DOHH2 (cell line): Measurements from ENCODE around the gene LIN52.

Source experiments
- H3F3A ChIP-seq: fragments of 200-600 bp; sonication (generic), shearing (Covaris generic); 2 replicates; pipeline ENCODE4 v1.6.0; 2016; ENCODE audit warnings: antibody characterized with exemption, mild to moderate bottlenecking; ENCODE audit not compliant: control insufficient read depth, insufficient read depth
- H3K27ac ChIP-seq: fragments of 200-600 bp; sonication (generic); 2 replicates; pipeline ENCODE4 v1.5.1; 2014; ENCODE audit warnings: low read depth, mild to moderate bottlenecking, low read length, moderate library complexity
- H3K27me3 ChIP-seq: fragments of 200-600 bp; sonication (generic); 2 replicates; pipeline ENCODE4 v1.6.1; 2014; ENCODE audit warnings: mild to moderate bottlenecking, low read length, mixed read lengths; ENCODE audit not compliant: control insufficient read depth
- H3K36me3 ChIP-seq: fragments of 200-600 bp; sonication (generic); 2 replicates; pipeline ENCODE4 v1.6.1; 2014; ENCODE audit warnings: mild to moderate bottlenecking, low read length, moderate library complexity, mixed read lengths; ENCODE audit not compliant: control insufficient read depth
- H3K4me1 ChIP-seq: fragments of 200-600 bp; sonication (generic); 2 replicates; pipeline ENCODE4 v1.6.1; 2014; ENCODE audit warnings: mild to moderate bottlenecking, low read length, mixed read lengths; ENCODE audit not compliant: control insufficient read depth
- H3K4me2 ChIP-seq: fragments of 200-600 bp; sonication (generic); 2 replicates; pipeline ENCODE4 v1.6.0; 2014; ENCODE audit warnings: mild to moderate bottlenecking, low read length, moderate library complexity
- H3K4me3 ChIP-seq: fragments of 200-600 bp; sonication (generic); 2 replicates; pipeline ENCODE4 v1.5.1; 2014; ENCODE audit warnings: mild to moderate bottlenecking, low read length, mixed read lengths
- H3K79me2 ChIP-seq: fragments of 200-600 bp; sonication (generic); 2 replicates; pipeline ENCODE4 v1.6.1; 2014; ENCODE audit warnings: mild to moderate bottlenecking, low read length, mixed read lengths; ENCODE audit not compliant: control insufficient read depth
- H3K9me2 ChIP-seq: fragments of 200-600 bp; sonication (generic); replicated peaks from 2 replicates; pipeline ENCODE4 v1.6.1; 2014; ENCODE audit warnings: mild to moderate bottlenecking, low read length, mixed read lengths; ENCODE audit not compliant: control insufficient read depth
- H3K9me3 ChIP-seq: fragments of 200-600 bp; sonication (generic); 2 replicates; pipeline ENCODE4 v1.6.1; 2014; ENCODE audit warnings: antibody characterized with exemption, low read length, mixed read lengths; ENCODE audit not compliant: control insufficient read depth, insufficient read depth
- H4K20me1 ChIP-seq: fragments of 200-600 bp; sonication (generic); 2 replicates; pipeline ENCODE4 v1.6.0; 2014; ENCODE audit warnings: low read depth, mild to moderate bottlenecking, antibody characterized with exemption, low read length, moderate library complexity; ENCODE audit not compliant: control insufficient read depth, insufficient read depth
- CTCF ChIP-seq: fragments of 200-600 bp; sonication (generic); IDR thresholded peaks from one replicate; pipeline ENCODE4 v1.5.1; 2014; ENCODE audit warnings: antibody characterized with exemption, mild to moderate bottlenecking, low read depth, low read length; ENCODE audit not compliant: poor library complexity, severe bottlenecking
- EZH2phosphoT487 ChIP-seq: fragments of 200-600 bp; sonication (generic); IDR thresholded peaks from 2 replicates; pipeline ENCODE4 v1.6.1; 2017; ENCODE audit warnings: borderline replicate concordance, mild to moderate bottlenecking, antibody characterized with exemption, low read length, moderate library complexity, mixed read lengths

Gene LIN52

GRCh38 chr14:74080820-74081460 lies 3.8 kb upstream of the LIN52 start:
- Histone ChIP-seq H3K36me3 (no peaks in the 10 kb centered on the region), H3K9me2 (no peaks in the 10 kb centered on the region), H3K79me2 (peaks cover 10% of the 10 kb centered on the region), H3F3A (no peaks in the 10 kb centered on the region; the same call in 1 of the 2 replicates), H4K20me1 (no peaks in the 10 kb centered on the region), H3K27ac (no peak overlapping the region), H3K27me3 (no peaks in the 10 kb centered on the region), H3K9me3 (no peaks in the 10 kb centered on the region), H3K4me3 (no peak overlapping the region), H3K4me2 (no peak overlapping the region), H3K4me1 (peaks cover 16% of the 10 kb centered on the region)
- no peak for TF ChIP-seq EZH2phosphoT487
- TF ChIP-seq CTCF: no peak

- H3K4me2 ChIP-seq: no peak overlapping the region
- TF ChIP-seq CTCF (no peak), EZH2phosphoT487 (no peak)
- no peaks in the 10 kb centered on the region for H3F3A ChIP-seq
- H3K9me3 ChIP-seq: no peaks in the 10 kb centered on the region
- H3K27me3 ChIP-seq: no peaks in the 10 kb centered on the region
- no peak overlapping the region for H3K27ac ChIP-seq
- H3K9me2 ChIP-seq: no peaks in the 10 kb centered on the region
- H3K79me2 ChIP-seq: peaks cover 16% of the 10 kb centered on the region
- H3K4me1 ChIP-seq: peaks cover 20% of the 10 kb centered on the region
- H3K4me3 ChIP-seq: no peak overlapping the region
- no peaks in the 10 kb centered on the region for H4K20me1 ChIP-seq
- H3K36me3 ChIP-seq: no peaks in the 10 kb centered on the region
These were observed 3.3 kb upstream of the LIN52 start for GRCh38 chr14:74081491-74081890.

DNA sequence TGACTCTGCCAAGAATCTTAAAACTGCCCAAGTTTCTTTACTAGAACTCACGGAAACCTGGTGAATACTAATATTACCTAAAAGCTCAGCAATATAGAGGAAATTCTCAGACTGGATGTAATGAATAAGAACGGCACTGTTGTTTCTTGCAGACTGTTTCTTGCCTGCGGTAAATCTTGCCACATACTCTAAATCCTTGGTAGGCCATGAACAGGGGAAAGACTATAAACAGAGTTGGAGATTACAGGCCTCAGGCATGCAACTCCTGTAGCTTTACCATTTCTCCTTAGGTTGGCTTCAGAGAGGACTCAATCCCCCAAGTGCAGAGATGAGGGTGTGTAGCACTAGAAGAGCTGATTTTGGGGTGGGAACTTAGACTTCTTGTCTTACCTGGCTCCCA lies 1.6 kb upstream of the LIN52 start:
- Histone ChIP-seq H3K27ac (no peak overlapping the region), H3K4me1 (peaks cover 20% of the 10 kb centered on the region), H3K4me3 (peak overlapping the region; percentile 80), H3K36me3 (no peaks in the 10 kb centered on the region), H3K79me2 (peaks cover 18% of the 10 kb centered on the region), H4K20me1 (no peaks in the 10 kb centered on the region), H3K4me2 (peak overlapping the region; percentile 80), H3K27me3 (no peaks in the 10 kb centered on the region), H3F3A (no peaks in the 10 kb centered on the region), H3K9me2 (no peaks in the 10 kb centered on the region), H3K9me3 (no peaks in the 10 kb centered on the region)
- TF ChIP-seq CTCF (no peak), EZH2phosphoT487 (no peak)
